H1 (cell line): Measurements from ENCODE around the gene TRIM14.

Experiments
- CBX8 ChIP-seq: fragments of 300-800, 300-1000 bp; sonication (generic); IDR thresholded peaks from 2 replicates; pipeline ENCODE4 v1.7.1; 2016; ENCODE audit warnings: low read depth, low read length, borderline replicate concordance
- CEBPB ChIP-seq: IDR thresholded peaks from 2 replicates; pipeline ENCODE4 v1.6.1; 2012; ENCODE audit warnings: low read depth, low read length
- CTCF ChIP-seq, 3 experiments: IDR thresholded peaks; 1 replicate in 2 of 3; 2 replicates in 1 of 3; pipeline versions ENCODE4 v1.5.1 to v1.6.1; 2011; ENCODE audit warnings: low read length in 3 of 3, mild to moderate bottlenecking in 3 of 3, inconsistent platforms in 2 of 3, low read depth in 1 of 3, moderate library complexity in 1 of 3; ENCODE audit not compliant: insufficient read depth in 1 of 3; ENCODE audit errors: control extremely low read depth in 1 of 3
- E2F6 ChIP-seq: IDR thresholded peaks from 2 replicates; pipeline ENCODE4 v1.6.1; 2012; ENCODE audit warnings: inconsistent platforms
- EZH2 ChIP-seq: fragments of 200-600 bp; sonication (generic); IDR thresholded peaks from 2 replicates; pipeline ENCODE4 v1.7.1; 2012; ENCODE audit warnings: low read depth, mild to moderate bottlenecking, moderate library complexity, low read length, inconsistent platforms; ENCODE audit not compliant: severe bottlenecking
- JUND ChIP-seq: IDR thresholded peaks from 2 replicates; pipeline ENCODE4 v1.6.1; 2011; ENCODE audit warnings: mild to moderate bottlenecking, improper control_type of control experiment, low read length
- MAX ChIP-seq: IDR thresholded peaks from 2 replicates; pipeline ENCODE4 v1.6.1; 2012; ENCODE audit warnings: inconsistent platforms
- POLR2A ChIP-seq, 2 experiments: IDR thresholded peaks; 1 replicate in 1 of 2; 2 replicates in 1 of 2; pipeline ENCODE4 v1.6.1; 2011; ENCODE audit warnings: low read depth in 2 of 2, low read length in 2 of 2, mild to moderate bottlenecking in 2 of 2; ENCODE audit errors: control extremely low read depth in 1 of 2
- POLR2AphosphoS5 ChIP-seq: IDR thresholded peaks from 2 replicates; pipeline ENCODE4 v1.6.1; 2011; ENCODE audit warnings: low read depth, low read length
- RFX5 ChIP-seq: IDR thresholded peaks from 2 replicates; pipeline ENCODE4 v1.6.1; 2011; ENCODE audit warnings: low read depth, low read length, improper control_type of control experiment, borderline replicate concordance
- TCF12 ChIP-seq: IDR thresholded peaks from 2 replicates; pipeline ENCODE4 v1.6.1; 2011; ENCODE audit warnings: low read depth, mild to moderate bottlenecking, low read length
- YY1 ChIP-seq: IDR thresholded peaks from 2 replicates; pipeline ENCODE4 v1.6.1; 2011; ENCODE audit warnings: low read depth, mild to moderate bottlenecking, low read length

GRCh38 chr9:98075332-98075805 is 43.7 kb downstream of the TRIM14 start:
- no peak for TF ChIP-seq CTCF (IDR thresholded peaks at IDR 0.05; ENCODE audit: control extremely low read depth in 1 of 3, insufficient read depth in 1 of 3, low read depth in 1 of 3, low read length in 3 of 3)
- no peak for TF ChIP-seq EZH2
- TF ChIP-seq CEBPB = no peak
- no peak for TF ChIP-seq POLR2AphosphoS5
- TF ChIP-seq E2F6 = no peak
- no peak for TF ChIP-seq JUND
- no peak for TF ChIP-seq YY1
- no peak for TF ChIP-seq RFX5
- TF ChIP-seq MAX = no peak
- TF ChIP-seq TCF12 = no peak
- TF ChIP-seq POLR2A (IDR thresholded peaks at IDR 0.05; ENCODE audit: control extremely low read depth in 1 of 2, low read depth in 2 of 2, low read length in 2 of 2) = no peak
- TF ChIP-seq CBX8 = no peak
